ENCODE data around the gene PACS1.

PACS1 gene

GRCh38 chr11:66281776-66282467 lies 211.8 kb downstream of the PACS1 start:
- Histone ChIP-seq H4K20me1 (ENCODE audit: insufficient read depth, low read length) (peaks cover 3% of the 10 kb centered on the region; the same call in 1 of the 2 replicates), H3K9me3 (ENCODE audit: insufficient read depth, low read length) (no peaks in the 10 kb centered on the region), H3K79me2 (ENCODE audit: low read length) (no peaks in the 10 kb centered on the region), H2AFZ (ENCODE audit: low read depth, low read length) (no peak overlapping the region), H3K27ac (ENCODE audit: low read length) (no peak overlapping the region), H3K9ac (ENCODE audit: low read length) (no peak overlapping the region), H3K27me3 (ENCODE audit: low read depth, low read length) (no peaks in the 10 kb centered on the region), H3K36me3 (replicated peaks; ENCODE audit: low read depth, low read length) (peaks cover 15% of the 10 kb centered on the region), H3K4me2 (ENCODE audit: low read length) (0 out of 2 replicates have a peak overlapping the region, but pooled peaks have one; percentile 9), H3K4me3 (ENCODE audit: low read length) (no peak overlapping the region), H3K4me1 (ENCODE audit: low read length) (peaks cover 37% of the 10 kb centered on the region)
- TF ChIP-seq, protein P1, sequence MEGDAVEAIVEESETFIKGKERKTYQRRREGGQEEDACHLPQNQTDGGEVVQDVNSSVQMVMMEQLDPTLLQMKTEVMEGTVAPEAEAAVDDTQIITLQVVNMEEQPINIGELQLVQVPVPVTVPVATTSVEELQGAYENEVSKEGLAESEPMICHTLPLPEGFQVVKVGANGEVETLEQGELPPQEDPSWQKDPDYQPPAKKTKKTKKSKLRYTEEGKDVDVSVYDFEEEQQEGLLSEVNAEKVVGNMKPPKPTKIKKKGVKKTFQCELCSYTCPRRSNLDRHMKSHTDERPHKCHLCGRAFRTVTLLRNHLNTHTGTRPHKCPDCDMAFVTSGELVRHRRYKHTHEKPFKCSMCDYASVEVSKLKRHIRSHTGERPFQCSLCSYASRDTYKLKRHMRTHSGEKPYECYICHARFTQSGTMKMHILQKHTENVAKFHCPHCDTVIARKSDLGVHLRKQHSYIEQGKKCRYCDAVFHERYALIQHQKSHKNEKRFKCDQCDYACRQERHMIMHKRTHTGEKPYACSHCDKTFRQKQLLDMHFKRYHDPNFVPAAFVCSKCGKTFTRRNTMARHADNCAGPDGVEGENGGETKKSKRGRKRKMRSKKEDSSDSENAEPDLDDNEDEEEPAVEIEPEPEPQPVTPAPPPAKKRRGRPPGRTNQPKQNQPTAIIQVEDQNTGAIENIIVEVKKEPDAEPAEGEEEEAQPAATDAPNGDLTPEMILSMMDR (IDR thresholded peaks at IDR 0.05; ENCODE audit: low read depth, low read length): no peak
- no peak for TF ChIP-seq EZH2phosphoT487 (IDR thresholded peaks at IDR 0.05; ENCODE audit: low read depth)

- Histone ChIP-seq H3K36me3 (replicated peaks; ENCODE audit: low read depth, low read length) (peaks cover 15% of the 10 kb centered on the region), H2AFZ (ENCODE audit: low read depth, low read length) (no peak overlapping the region), H3K9me3 (ENCODE audit: insufficient read depth, low read length) (no peaks in the 10 kb centered on the region), H3K4me3 (ENCODE audit: low read length) (peak overlapping the region; percentile 46; the same call in 1 of the 2 replicates), H4K20me1 (ENCODE audit: insufficient read depth, low read length) (peaks cover 3% of the 10 kb centered on the region; the same call in 1 of the 2 replicates), H3K4me2 (ENCODE audit: low read length) (peak overlapping the region; percentile 69), H3K27me3 (ENCODE audit: low read depth, low read length) (no peaks in the 10 kb centered on the region), H3K4me1 (ENCODE audit: low read length) (peaks cover 36% of the 10 kb centered on the region), H3K27ac (ENCODE audit: low read length) (peak overlapping the region; percentile 23; the same call in 1 of the 2 replicates), H3K9ac (ENCODE audit: low read length) (peak overlapping the region; percentile 33; the same call in 1 of the 2 replicates), H3K79me2 (ENCODE audit: low read length) (peaks cover 3% of the 10 kb centered on the region)
- no peak for TF ChIP-seq EZH2phosphoT487 (IDR thresholded peaks at IDR 0.05; ENCODE audit: low read depth)
- TF ChIP-seq, protein P1 (IDR thresholded peaks at IDR 0.05; ENCODE audit: low read depth, low read length): peak; percentile 93
These were observed 212.7 kb downstream of the PACS1 start for GRCh38 chr11:66282468-66283455.

DNA sequence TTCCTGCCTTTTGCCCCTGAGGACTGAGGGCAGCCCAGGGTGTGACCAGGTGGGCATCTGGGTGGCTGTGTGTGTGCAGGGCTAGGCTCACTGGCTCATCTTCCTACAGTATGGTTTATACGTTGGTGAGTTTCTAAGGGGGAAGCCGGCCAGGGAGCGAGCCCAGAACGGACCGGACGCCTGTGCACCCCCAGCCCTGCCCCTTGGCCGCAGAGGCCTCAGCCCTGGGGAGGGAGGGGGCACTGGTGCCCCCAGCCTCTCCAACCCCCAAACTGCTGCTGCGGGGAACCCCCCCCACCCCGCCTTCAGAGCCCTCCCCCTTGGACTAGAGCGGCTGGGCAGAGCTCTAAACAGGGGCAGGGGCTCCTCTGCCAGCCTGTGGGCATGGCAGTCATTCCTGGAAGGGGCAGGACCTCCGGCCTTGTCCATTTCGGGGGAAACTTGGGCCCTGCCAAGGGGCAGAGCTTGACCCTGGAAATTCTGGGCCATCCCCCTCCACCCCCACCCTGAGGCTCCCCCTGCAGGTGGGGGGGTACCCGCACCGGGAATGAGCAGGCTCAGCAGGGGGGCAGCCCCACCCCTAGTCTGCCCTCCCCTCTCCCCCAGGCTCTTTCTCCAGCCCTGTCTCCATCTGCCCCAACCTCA lies 213.5 kb downstream of the PACS1 start:
- Histone ChIP-seq H3K27me3 (ENCODE audit: low read depth, low read length) (no peaks in the 10 kb centered on the region), H3K4me2 (ENCODE audit: low read length) (no peak overlapping the region), H3K79me2 (ENCODE audit: low read length) (peaks cover 11% of the 10 kb centered on the region), H3K4me3 (ENCODE audit: low read length) (no peak overlapping the region), H3K27ac (ENCODE audit: low read length) (no peak overlapping the region), H2AFZ (ENCODE audit: low read depth, low read length) (no peak overlapping the region), H3K36me3 (replicated peaks; ENCODE audit: low read depth, low read length) (peaks cover 15% of the 10 kb centered on the region), H3K4me1 (ENCODE audit: low read length) (peaks cover 39% of the 10 kb centered on the region), H4K20me1 (ENCODE audit: insufficient read depth, low read length) (peaks cover 3% of the 10 kb centered on the region; the same call in 1 of the 2 replicates), H3K9me3 (ENCODE audit: insufficient read depth, low read length) (no peaks in the 10 kb centered on the region), H3K9ac (ENCODE audit: low read length) (no peak overlapping the region)
- no peak for TF ChIP-seq EZH2phosphoT487 (IDR thresholded peaks at IDR 0.05; ENCODE audit: low read depth)
- TF ChIP-seq, protein P1 (IDR thresholded peaks at IDR 0.05; ENCODE audit: low read depth, low read length): peak; percentile 13; the same call in 1 of the 2 replicates
